ENCODE measurements around the gene BUD31.

BUD31 gene

DNA sequence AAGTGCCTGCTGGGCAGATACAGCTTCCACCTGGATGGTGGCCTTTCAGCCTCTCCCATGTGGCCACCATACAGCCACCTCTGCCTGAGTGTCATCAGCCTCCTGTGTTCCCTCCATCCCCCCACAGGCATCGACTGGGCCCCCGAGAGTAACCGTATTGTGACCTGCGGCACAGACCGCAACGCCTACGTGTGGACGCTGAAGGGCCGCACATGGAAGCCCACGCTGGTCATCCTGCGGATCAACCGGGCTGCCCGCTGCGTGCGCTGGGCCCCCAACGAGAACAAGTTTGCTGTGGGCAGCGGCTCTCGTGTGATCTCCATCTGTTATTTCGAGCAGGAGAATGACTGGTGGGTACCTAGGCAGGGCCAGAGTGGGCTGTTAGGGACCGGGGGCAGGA lies 20.9 kb upstream of the BUD31 start (continued):
- TF ChIP-seq, protein P1, sequence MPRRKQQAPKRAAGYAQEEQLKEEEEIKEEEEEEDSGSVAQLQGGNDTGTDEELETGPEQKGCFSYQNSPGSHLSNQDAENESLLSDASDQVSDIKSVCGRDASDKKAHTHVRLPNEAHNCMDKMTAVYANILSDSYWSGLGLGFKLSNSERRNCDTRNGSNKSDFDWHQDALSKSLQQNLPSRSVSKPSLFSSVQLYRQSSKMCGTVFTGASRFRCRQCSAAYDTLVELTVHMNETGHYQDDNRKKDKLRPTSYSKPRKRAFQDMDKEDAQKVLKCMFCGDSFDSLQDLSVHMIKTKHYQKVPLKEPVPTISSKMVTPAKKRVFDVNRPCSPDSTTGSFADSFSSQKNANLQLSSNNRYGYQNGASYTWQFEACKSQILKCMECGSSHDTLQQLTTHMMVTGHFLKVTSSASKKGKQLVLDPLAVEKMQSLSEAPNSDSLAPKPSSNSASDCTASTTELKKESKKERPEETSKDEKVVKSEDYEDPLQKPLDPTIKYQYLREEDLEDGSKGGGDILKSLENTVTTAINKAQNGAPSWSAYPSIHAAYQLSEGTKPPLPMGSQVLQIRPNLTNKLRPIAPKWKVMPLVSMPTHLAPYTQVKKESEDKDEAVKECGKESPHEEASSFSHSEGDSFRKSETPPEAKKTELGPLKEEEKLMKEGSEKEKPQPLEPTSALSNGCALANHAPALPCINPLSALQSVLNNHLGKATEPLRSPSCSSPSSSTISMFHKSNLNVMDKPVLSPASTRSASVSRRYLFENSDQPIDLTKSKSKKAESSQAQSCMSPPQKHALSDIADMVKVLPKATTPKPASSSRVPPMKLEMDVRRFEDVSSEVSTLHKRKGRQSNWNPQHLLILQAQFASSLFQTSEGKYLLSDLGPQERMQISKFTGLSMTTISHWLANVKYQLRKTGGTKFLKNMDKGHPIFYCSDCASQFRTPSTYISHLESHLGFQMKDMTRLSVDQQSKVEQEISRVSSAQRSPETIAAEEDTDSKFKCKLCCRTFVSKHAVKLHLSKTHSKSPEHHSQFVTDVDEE (CRISPR knock-in tag; IDR thresholded peaks at IDR 0.05): no peak
- no peak for TF ChIP-seq GLIS3 (CRISPR knock-in tag; IDR thresholded peaks at IDR 0.05)
- TF ChIP-seq ZNF70 (CRISPR knock-in tag; IDR thresholded peaks at IDR 0.05): no peak
- no peak for TF ChIP-seq TOX (CRISPR knock-in tag; IDR thresholded peaks at IDR 0.05; ENCODE audit: borderline replicate concordance)
- no peak for TF ChIP-seq BACH2 (CRISPR knock-in tag; IDR thresholded peaks at IDR 0.05; ENCODE audit: borderline replicate concordance)

DNA sequence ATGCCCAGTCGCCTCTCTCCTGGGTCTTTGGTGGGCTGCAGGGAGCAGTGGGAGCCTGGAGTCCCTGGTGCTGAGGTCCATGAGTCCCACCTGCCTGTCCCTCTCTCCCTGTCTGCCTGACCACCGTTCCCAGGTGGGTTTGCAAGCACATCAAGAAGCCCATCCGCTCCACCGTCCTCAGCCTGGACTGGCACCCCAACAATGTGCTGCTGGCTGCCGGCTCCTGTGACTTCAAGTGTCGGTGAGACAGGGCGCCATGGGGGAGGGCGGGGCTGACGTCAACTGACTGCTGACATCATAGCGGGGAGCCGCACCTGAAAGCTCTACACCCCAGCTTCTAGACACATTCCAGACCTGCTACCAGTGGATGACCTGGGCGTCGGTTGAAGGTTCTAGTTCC lies 19.0 kb upstream of the BUD31 start:
- ATAC-seq: no peak
- TF ChIP-seq, protein P2, sequence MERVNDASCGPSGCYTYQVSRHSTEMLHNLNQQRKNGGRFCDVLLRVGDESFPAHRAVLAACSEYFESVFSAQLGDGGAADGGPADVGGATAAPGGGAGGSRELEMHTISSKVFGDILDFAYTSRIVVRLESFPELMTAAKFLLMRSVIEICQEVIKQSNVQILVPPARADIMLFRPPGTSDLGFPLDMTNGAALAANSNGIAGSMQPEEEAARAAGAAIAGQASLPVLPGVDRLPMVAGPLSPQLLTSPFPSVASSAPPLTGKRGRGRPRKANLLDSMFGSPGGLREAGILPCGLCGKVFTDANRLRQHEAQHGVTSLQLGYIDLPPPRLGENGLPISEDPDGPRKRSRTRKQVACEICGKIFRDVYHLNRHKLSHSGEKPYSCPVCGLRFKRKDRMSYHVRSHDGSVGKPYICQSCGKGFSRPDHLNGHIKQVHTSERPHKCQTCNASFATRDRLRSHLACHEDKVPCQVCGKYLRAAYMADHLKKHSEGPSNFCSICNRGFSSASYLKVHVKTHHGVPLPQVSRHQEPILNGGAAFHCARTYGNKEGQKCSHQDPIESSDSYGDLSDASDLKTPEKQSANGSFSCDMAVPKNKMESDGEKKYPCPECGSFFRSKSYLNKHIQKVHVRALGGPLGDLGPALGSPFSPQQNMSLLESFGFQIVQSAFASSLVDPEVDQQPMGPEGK (CRISPR knock-in tag; IDR thresholded peaks at IDR 0.05; ENCODE audit: borderline replicate concordance): no peak
- TF ChIP-seq, protein P1 (CRISPR knock-in tag; IDR thresholded peaks at IDR 0.05): no peak
- TF ChIP-seq OSR1 (CRISPR knock-in tag; IDR thresholded peaks at IDR 0.05): no peak
- TF ChIP-seq ISL1 (CRISPR knock-in tag; IDR thresholded peaks at IDR 0.05): no peak
- TF ChIP-seq BACH2 (CRISPR knock-in tag; IDR thresholded peaks at IDR 0.05; ENCODE audit: borderline replicate concordance): no peak
- no peak for TF ChIP-seq ESRRG (CRISPR knock-in tag; IDR thresholded peaks at IDR 0.05)
- TF ChIP-seq, protein P3, sequence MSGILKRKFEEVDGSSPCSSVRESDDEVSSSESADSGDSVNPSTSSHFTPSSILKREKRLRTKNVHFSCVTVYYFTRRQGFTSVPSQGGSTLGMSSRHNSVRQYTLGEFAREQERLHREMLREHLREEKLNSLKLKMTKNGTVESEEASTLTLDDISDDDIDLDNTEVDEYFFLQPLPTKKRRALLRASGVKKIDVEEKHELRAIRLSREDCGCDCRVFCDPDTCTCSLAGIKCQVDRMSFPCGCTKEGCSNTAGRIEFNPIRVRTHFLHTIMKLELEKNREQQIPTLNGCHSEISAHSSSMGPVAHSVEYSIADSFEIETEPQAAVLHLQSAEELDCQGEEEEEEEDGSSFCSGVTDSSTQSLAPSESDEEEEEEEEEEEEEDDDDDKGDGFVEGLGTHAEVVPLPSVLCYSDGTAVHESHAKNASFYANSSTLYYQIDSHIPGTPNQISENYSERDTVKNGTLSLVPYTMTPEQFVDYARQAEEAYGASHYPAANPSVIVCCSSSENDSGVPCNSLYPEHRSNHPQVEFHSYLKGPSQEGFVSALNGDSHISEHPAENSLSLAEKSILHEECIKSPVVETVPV (CRISPR knock-in tag; IDR thresholded peaks at IDR 0.05): no peak

DNA sequence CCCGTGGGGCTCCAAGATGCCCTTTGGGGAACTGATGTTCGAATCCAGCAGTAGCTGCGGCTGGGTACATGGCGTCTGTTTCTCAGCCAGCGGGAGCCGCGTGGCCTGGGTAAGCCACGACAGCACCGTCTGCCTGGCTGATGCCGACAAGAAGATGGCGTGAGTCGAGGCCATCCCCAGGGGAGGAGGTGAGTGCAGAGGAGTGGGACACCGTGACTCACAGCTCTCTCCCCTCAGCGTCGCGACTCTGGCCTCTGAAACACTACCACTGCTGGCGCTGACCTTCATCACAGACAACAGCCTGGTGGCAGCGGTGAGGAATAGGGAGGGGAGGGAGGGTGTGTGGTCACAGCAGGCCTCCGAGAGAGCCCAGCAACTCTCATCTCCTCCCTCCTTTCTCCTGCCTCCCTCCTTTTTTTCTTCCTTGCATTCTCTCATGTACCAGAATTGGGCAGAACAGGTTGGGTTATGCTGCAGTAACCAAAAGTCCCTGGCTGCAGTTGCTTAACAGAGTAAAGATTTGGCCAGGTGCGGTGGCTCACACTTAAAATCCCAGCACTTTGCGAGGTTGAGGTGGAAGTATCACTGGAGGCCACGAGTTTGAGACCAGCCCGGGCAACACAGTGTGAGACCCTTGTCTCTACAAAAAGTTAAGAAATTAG lies 17.7 kb upstream of the BUD31 start:
- TF ChIP-seq, protein P1 (CRISPR knock-in tag; IDR thresholded peaks at IDR 0.05): no peak
- TF ChIP-seq ZNF8 (CRISPR knock-in tag; IDR thresholded peaks at IDR 0.05) (no peak), ZNF565 (CRISPR knock-in tag; conservative IDR thresholded peaks at IDR 0.05; ENCODE audit: low read depth) (no peak), ZC3H10 (CRISPR knock-in tag; IDR thresholded peaks at IDR 0.05) (no peak), GLIS3 (CRISPR knock-in tag; IDR thresholded peaks at IDR 0.05) (no peak), ZFP3 (CRISPR knock-in tag; IDR thresholded peaks at IDR 0.05) (no peak), OSR1 (CRISPR knock-in tag; IDR thresholded peaks at IDR 0.05) (no peak), PPARA (CRISPR knock-in tag; IDR thresholded peaks at IDR 0.05; ENCODE audit: borderline replicate concordance) (no peak), TOX (CRISPR knock-in tag; IDR thresholded peaks at IDR 0.05; ENCODE audit: borderline replicate concordance) (no peak)
- TF ChIP-seq, protein P2 (CRISPR knock-in tag; IDR thresholded peaks at IDR 0.05; ENCODE audit: borderline replicate concordance): no peak
- ATAC-seq: no peak

Data from SK-N-SH treated with all-trans-retinoic acid at 6 μM for 48 hours (cell line).